Activated T-helper 1 cell treated with anti-CD3 and anti-CD28 coated beads, Interleukin-12 subunit alpha, Interleukin-12 subunit beta, Interleukin-2, Interleukin-4 antibody, amounts not matched to agents 30 ng/mL and 10 ng/mL and 1 ng/mL, durations not matched to agents 14 hours and 24 hours and 36 hours (primary cell): ENCODE measurements around the gene CLMP. TPM values are rescaled to one million over a fixed set of nuclear protein-coding genes. Genes with fewer than 3 reads are reported as not detected.

Source experiments
- DNase-seq: peaks from one replicate; pipeline ENCODE4 v3.0.0; 2021; ENCODE audit warnings: low spot score
- H3K27ac Mint-ChIP-seq: one replicate; pipeline ENCODE4 v1.8.0; 2021; ENCODE audit warnings: mild to moderate bottlenecking, mixed read lengths
- H3K27me3 Mint-ChIP-seq: one replicate; pipeline ENCODE4 v1.8.0; 2022; ENCODE audit warnings: mild to moderate bottlenecking, moderate library complexity, mixed read lengths; ENCODE audit not compliant: insufficient read depth
- H3K36me3 Mint-ChIP-seq: one replicate; pipeline ENCODE4 v1.8.0; 2021; ENCODE audit warnings: low read depth, mixed read lengths
- H3K4me1 Mint-ChIP-seq: one replicate; pipeline ENCODE4 v1.8.0; 2021; ENCODE audit warnings: low read depth, mixed read lengths
- H3K4me3 Mint-ChIP-seq: one replicate; pipeline ENCODE4 v1.8.0; 2021; ENCODE audit warnings: mild to moderate bottlenecking, moderate library complexity, mixed read lengths
- H3K9me3 Mint-ChIP-seq: one replicate; pipeline ENCODE4 v1.8.0; 2021; ENCODE audit warnings: mixed read lengths
- intact Hi-C: fragments of 100-400 bp; cut with micrococcal nuclease; formaldehyde crosslinking; loops from one replicate; pipeline ENCODE4 v1.15.1; 2024
- total RNA-seq: library from RNA; stranded (reverse); gene quantifications from 2 replicates; pipeline ENCODE4 v1.2.3, GENCODE V29; 2022

CLMP gene
- total RNA-seq, 1 donor from 2014 or later, result not detected

DNA sequence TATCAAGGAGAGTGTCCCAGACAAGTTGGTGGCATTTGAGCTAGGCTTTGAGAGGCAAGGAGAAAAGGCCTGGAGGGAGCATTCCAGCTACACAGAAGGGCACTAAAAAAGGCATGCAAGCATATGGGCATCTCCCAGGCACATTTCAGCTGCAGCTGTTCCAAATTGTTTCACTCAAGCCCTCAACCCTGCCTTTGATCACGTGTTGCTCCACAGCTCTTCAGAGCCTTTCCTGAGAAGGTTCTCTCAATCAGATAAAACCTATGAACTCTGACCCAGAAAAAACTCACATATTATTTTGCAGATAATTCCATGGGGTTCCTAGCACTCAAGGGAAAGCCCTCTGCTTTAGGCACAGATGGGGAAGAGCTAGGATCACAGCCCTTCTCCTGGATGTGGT lies 108.7 kb downstream of the CLMP start:
- no peak for DNase-seq
- Mint-ChIP-seq H3K4me1 (peaks cover 50% of the 10 kb centered on the region), H3K27me3 (no peaks in the 10 kb centered on the region), H3K9me3 (peaks cover 2% of the 10 kb centered on the region), H3K36me3 (peaks cover 4% of the 10 kb centered on the region), H3K27ac (peak overlapping the region; percentile 90), H3K4me3 (peak overlapping the region; percentile 54)
- intact Hi-C loops, result no loop called here

DNA sequence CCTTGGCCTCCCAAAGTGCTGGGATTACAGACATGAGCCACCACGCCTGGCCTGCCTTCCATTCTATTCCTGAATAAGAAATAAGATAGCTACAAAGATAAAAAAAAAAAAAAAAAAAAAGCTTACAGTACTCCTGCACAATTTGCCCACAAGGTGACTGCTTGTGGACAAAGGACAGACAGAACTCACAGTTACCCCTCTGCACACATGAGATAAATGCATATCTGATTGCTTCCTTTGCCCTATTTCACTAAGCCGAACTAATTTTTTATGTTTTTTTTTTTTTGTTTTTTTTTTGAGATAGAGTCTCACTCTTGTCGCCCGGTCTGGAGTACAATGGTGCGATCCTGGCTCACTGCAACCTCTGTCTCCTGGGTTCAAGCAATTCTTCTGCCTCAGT lies 109.6 kb downstream of the CLMP start:
- no peak overlapping the region for H3K27ac Mint-ChIP-seq

DNA sequence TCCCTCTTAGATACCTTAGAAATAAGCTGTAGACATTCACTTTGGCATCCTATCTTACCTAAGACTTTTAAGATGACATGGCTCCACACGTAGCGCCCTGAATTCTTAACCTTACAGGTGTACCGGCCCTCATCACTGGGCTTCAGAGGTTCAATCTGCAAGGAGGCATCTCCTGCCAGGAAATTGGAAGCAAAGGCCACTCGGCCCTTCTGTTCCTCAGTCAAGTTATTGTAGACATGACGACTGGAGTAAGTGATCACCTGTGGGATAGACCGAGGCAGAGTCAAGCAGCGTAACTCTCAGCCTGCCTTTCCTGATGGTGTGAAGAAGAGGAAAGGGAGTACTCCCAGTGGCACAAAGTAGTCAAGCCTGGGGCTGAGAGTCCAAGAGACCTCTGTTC lies 110.6 kb downstream of the CLMP start:
- peaks cover 50% of the 10 kb centered on the region for H3K4me1 Mint-ChIP-seq
- H3K27me3 Mint-ChIP-seq, result no peaks in the 10 kb centered on the region
- intact Hi-C loops, result no loop called here
- DNase-seq, result no peak
- peaks cover 2% of the 10 kb centered on the region for H3K9me3 Mint-ChIP-seq
- H3K27ac Mint-ChIP-seq, result peak overlapping the region; percentile 21
- no peak overlapping the region for H3K4me3 Mint-ChIP-seq
- H3K36me3 Mint-ChIP-seq, result peaks cover 4% of the 10 kb centered on the region

More for the DNA sequence above, 109.6 kb downstream of the CLMP start:
- Mint-ChIP-seq H3K4me3 (no peak overlapping the region), H3K4me1 (peaks cover 46% of the 10 kb centered on the region), H3K27me3 (no peaks in the 10 kb centered on the region), H3K36me3 (peaks cover 4% of the 10 kb centered on the region), H3K9me3 (peaks cover 2% of the 10 kb centered on the region)
- intact Hi-C loops, result no loop called here
- DNase-seq, result no peak

DNA sequence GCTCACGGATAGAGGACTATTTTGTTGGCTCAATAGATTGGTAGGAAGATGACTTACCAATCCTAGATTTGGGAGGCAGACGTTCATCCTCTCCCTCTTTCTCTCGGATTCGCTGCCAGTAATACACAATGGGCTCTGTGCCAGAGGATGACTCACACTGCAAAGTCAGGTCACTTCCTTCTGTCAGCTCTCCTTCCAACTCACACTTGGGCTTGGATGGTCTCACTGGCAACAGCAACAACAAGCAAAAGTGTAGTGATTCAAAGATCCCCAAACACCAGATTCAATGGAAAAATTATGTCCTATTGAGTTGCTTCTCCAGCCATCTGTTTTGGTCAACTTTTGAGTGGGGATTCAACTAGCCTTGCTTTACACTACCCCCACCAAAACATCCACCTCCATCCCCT lies 111.4 kb downstream of the CLMP start:
- Mint-ChIP-seq H3K36me3 (peaks cover 4% of the 10 kb centered on the region), H3K27ac (peak overlapping the region; percentile 79), H3K27me3 (no peaks in the 10 kb centered on the region), H3K4me3 (peak overlapping the region; percentile 55), H3K9me3 (peaks cover 2% of the 10 kb centered on the region), H3K4me1 (peaks cover 50% of the 10 kb centered on the region)
- DNase-seq, result peak; percentile 70
- intact Hi-C loops, result loop anchor here (1.0 to 2.0 kb wide), 3 partner anchors 13 to 299 kb away; no protein-coding TSS in a partner anchor

DNA sequence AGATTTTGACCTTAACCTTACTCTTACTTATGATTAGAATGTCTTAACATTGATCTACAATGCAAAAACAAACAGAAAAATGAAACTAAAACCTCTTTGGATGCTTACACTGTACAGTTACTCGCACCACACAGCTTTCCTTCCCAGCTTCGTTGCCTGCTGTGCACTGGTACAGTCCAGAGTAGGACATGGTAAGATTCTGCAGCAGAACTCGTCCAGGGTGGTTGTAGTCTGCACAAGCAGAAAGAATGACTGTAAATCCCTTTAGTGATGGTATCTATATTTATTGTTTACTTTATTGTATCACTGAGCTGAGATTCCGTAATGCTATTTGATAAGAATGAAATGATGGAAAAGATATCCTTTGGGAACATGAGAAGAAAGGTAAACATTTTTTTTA lies 112.1 kb downstream of the CLMP start:
- peaks cover 45% of the 10 kb centered on the region for H3K4me1 Mint-ChIP-seq
- intact Hi-C loops, result loop anchor here (1.0 to 2.0 kb wide), 3 partner anchors 13 to 300 kb away; no protein-coding TSS in a partner anchor
- H3K9me3 Mint-ChIP-seq, result peaks cover 2% of the 10 kb centered on the region
- H3K27ac Mint-ChIP-seq, result peak overlapping the region; percentile 79
- H3K27me3 Mint-ChIP-seq, result no peaks in the 10 kb centered on the region
- no peak for DNase-seq
- peaks cover 4% of the 10 kb centered on the region for H3K36me3 Mint-ChIP-seq
- peak overlapping the region; percentile 73 for H3K4me3 Mint-ChIP-seq

DNA sequence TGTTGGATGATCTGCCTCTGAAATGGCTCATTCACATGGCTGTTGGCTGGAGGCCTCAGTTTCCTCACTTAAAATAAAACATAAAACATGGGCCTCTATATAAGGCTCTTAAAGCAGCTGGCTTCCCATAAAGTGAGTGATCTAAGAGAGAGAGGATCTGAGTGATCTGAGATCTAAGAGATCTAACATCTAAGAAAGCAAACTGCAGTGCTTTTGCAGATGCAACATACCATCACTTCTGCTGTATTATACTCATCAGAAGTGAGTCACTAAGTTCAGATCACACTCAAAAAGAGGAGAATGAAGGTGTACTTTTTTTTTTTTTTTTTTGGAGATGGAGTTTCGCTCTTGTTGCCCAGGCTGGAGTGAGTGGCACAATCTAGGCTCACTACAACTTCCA lies 115.0 kb downstream of the CLMP start:
- Mint-ChIP-seq H3K4me3 (no peak overlapping the region), H3K27ac (no peak overlapping the region), H3K9me3 (peaks cover 2% of the 10 kb centered on the region), H3K4me1 (peaks cover 31% of the 10 kb centered on the region), H3K27me3 (no peaks in the 10 kb centered on the region), H3K36me3 (peaks cover 8% of the 10 kb centered on the region)
- no peak for DNase-seq
- intact Hi-C loops, result no loop called here

DNA sequence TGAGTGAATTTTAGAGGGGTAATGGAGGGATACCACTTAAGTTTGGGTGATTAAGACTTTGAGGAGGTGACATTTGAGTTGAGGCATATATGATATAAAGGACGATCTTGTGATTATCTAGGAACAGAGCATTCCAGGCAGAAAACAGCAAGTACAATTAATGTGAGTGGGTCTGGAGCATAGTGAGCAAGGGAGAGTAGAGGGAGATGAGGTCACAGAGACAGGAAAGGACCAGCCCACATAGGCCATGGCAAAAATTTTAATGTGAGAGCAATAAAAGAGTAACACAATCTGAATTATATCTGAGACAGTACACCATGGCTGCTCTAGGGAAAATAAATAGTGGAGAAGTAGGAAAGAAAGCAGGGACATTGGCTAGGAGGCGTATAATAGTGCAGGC lies 118.6 kb downstream of the CLMP start:
- no peak for DNase-seq
- intact Hi-C loops, result no loop called here
- Mint-ChIP-seq H3K9me3 (no peaks in the 10 kb centered on the region), H3K36me3 (peaks cover 10% of the 10 kb centered on the region), H3K27ac (no peak overlapping the region), H3K27me3 (no peaks in the 10 kb centered on the region), H3K4me1 (peaks cover 31% of the 10 kb centered on the region), H3K4me3 (no peak overlapping the region)

DNA sequence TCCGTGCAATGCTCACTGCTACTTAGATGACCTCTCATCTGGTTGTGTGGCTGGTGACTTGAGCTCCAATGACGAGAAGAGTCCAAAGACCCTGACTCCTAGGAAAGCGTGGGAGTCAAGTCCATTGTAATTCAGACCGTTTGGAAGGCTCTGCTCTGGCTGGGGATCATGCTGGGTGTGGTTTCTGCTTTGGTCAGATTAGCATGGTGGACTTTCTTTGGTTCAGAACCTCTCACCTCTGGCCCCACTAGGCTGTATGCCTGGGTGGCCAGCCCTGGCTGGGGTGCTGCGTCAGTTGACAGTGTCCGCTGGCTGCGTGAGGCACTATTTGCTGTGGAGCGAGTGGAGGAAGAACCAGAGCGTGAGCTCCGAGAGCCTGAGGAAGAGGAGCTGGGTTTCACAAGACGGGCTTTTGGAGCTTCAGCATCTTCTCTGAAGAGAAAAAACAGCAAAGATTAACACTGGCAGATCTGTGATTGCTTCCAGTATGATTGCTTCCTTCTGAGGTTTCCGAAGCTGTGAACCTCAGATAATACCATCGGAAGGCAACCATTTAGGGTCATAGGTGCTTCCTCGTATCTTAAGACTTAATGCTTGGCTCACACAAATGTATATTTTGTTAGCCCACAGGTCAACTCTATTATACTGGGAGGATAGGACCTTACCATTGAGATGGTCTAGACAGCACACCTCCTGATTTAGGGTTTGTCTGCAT lies 121.5 kb downstream of the CLMP start:
- DNase-seq, result no peak
- no peaks in the 10 kb centered on the region for H3K27me3 Mint-ChIP-seq
- peaks cover 12% of the 10 kb centered on the region for H3K36me3 Mint-ChIP-seq
- H3K4me3 Mint-ChIP-seq, result no peak overlapping the region
- H3K9me3 Mint-ChIP-seq, result no peaks in the 10 kb centered on the region
- intact Hi-C loops, result no loop called here
- H3K27ac Mint-ChIP-seq, result no peak overlapping the region
- H3K4me1 Mint-ChIP-seq, result peaks cover 54% of the 10 kb centered on the region

DNA sequence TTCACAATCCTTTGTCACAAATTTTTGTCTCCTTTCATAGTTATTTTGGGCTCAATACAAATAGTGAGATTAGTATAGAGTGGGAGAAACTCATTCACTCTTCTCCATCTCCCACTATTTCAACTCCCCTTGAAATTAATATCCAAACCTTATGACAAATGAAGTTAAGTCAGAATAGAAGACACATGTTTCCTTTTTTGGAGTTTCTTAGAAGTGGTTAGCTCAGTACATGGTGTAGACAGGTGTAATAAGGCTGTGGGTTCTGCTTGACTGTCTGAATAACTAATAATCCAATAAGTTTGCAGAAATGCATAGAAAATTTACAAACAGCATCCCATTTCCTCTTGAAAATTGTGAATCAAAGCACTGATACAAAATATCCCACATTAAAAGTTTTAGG lies 122.3 kb downstream of the CLMP start:
- no peak overlapping the region for H3K27ac Mint-ChIP-seq
- H3K4me1 Mint-ChIP-seq, result peaks cover 56% of the 10 kb centered on the region
- no peaks in the 10 kb centered on the region for H3K9me3 Mint-ChIP-seq
- peaks cover 13% of the 10 kb centered on the region for H3K36me3 Mint-ChIP-seq
- H3K27me3 Mint-ChIP-seq, result no peaks in the 10 kb centered on the region
- intact Hi-C loops, result no loop called here
- H3K4me3 Mint-ChIP-seq, result no peak overlapping the region
- no peak for DNase-seq

DNA sequence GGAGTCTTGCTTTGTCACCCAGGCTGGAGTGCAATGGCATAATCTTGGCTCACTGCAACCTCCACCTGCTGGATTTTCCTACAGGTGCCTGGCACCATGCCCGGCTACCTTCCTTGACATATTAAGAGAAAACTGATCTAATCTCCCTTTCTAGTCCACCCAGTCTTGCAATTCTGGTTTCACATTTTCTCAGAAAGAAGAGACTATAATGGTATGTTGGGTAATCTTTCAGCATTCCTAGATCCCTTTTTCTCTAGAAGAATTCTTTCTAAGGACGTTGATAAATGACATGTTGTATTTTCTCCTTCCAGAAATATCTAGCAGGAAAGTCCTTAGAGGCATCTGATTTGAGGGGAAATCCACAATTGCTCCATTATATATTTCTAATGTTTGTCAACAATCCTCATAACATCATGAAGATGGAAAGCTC lies 122.7 kb downstream of the CLMP start:
- peaks cover 13% of the 10 kb centered on the region for H3K36me3 Mint-ChIP-seq
- H3K27me3 Mint-ChIP-seq, result no peaks in the 10 kb centered on the region
- DNase-seq, result no peak
- H3K9me3 Mint-ChIP-seq, result no peaks in the 10 kb centered on the region
- H3K27ac Mint-ChIP-seq, result peak overlapping the region; percentile 26
- H3K4me3 Mint-ChIP-seq, result no peak overlapping the region
- intact Hi-C loops, result no loop called here
- H3K4me1 Mint-ChIP-seq, result peaks cover 56% of the 10 kb centered on the region

DNA sequence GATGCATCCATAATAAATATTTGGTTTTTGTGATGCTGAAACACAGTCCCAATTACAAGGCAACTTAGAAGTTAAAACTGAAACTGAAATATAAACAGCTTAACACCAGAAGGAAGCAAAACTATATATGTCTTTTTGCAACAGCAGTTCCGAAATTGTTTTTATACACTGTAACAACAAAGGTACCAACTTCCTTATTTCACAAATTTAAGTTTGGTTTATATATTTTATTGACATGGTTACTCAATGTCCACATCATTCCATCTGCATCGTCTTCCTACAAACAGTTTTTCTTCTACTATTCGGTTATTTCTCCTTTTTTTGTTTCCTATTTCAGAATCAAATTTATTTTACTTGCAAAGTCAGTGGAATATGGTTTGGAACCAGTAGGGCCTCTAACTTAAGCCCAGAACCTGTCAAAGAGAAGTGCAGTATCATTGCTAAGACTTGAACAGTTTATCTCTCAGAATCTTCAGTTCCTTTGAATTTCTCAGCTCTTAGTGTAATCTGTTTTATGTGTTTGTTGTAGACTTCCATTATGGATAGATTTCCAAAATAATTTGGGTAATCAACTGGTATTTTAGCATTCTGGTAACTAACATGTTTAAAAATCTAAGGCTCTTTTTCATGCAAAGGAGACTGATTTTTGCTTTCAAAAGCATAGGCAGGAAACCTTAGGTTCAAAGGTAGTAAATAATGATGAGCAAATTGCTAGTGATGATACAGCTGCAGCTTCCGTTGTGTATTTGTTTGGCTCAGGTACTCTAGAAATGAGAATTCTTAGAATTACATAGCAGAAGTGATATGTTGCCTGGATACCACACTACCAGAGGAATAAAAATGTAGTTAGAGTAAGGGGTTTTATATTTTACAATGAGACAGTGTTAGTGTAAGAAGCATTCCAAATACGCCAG lies 124.9 kb downstream of the CLMP start:
- Mint-ChIP-seq H3K9me3 (no peaks in the 10 kb centered on the region), H3K4me3 (peak overlapping the region; percentile 87), H3K36me3 (peaks cover 10% of the 10 kb centered on the region), H3K27ac (peak overlapping the region; percentile 98), H3K27me3 (no peaks in the 10 kb centered on the region), H3K4me1 (peaks cover 59% of the 10 kb centered on the region)
- DNase-seq, result peak; percentile 44
- intact Hi-C loops, result loop anchor here (1.0 to 10.0 kb wide), 7 partner anchors 8 to 1675 kb away; partner anchors contain the start of genes HSPA8 and ZNF202

DNA sequence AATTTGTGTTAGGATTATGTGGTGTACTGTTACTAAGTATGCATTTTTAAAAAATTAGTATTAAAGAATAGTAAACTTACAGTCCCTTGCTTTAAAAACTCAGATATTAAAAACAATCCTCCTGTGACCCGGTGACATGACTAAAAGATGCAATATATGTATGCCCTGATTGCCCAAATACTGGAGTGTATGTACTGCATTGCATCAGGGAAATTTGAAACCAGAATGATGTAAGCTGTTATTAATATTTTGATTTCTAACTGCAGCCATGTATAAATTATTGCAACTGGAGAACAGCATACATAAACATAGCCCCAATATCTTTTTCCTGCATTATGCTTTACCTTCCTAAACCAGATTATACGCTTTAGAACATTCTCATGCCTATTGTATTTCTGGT lies 129.4 kb downstream of the CLMP start:
- peaks cover 2% of the 10 kb centered on the region for H3K27me3 Mint-ChIP-seq
- peak overlapping the region; percentile 57 for H3K27ac Mint-ChIP-seq
- H3K9me3 Mint-ChIP-seq, result no peaks in the 10 kb centered on the region
- peak overlapping the region; percentile 31 for H3K4me3 Mint-ChIP-seq
- no peak for DNase-seq
- H3K36me3 Mint-ChIP-seq, result peaks cover 22% of the 10 kb centered on the region
- peaks cover 47% of the 10 kb centered on the region for H3K4me1 Mint-ChIP-seq
- intact Hi-C loops, result loop anchor here (2.0 to 10.0 kb wide), 4 partner anchors 369 to 1679 kb away; partner anchors contain the start of gene ZNF202
